Mammary epithelial cell (primary cell): ENCODE results near the gene ARL8A.

ENCODE experiments used
- EZH2 ChIP-seq: IDR thresholded peaks from 2 replicates; pipeline ENCODE4 v1.6.1; 2012; ENCODE audit warnings: low read length, inconsistent platforms, borderline replicate concordance
- TF ChIP-seq, protein P1 (sequence below), 2 donors: IDR thresholded peaks in 1 of 2; conservative IDR thresholded peaks in 1 of 2; 2 replicates each; pipeline ENCODE4 v1.5.1; 2011 to 2012; ENCODE audit warnings: inconsistent platforms in 2 of 2, low read length in 2 of 2, mild to moderate bottlenecking in 2 of 2, control low read depth in 1 of 2, low read depth in 1 of 2; ENCODE audit not compliant: insufficient read depth in 1 of 2; ENCODE audit errors: extremely low read depth in 1 of 2

DNA sequence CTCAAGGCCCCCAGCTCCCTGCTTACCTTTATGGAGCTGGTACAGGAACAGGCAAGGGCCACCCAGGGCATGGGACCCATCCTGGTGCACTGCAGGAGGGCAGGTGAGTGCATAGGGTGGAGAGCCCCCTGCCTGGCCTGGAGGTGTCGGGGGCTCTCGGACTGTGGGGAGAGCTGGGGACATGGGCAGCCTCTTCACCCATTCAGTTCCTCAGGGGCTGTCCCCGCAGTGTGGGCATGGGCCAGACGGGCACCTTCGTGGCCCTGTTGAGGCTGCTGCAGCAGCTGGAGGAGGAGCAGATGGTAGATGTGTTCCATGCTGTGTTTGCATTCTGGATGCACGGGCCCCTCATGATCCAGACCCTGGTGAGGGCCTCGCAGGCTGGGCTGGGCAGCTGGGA, 41.8 kb upstream of the ARL8A start:
- no peak for TF ChIP-seq EZH2
- TF ChIP-seq, protein P1, sequence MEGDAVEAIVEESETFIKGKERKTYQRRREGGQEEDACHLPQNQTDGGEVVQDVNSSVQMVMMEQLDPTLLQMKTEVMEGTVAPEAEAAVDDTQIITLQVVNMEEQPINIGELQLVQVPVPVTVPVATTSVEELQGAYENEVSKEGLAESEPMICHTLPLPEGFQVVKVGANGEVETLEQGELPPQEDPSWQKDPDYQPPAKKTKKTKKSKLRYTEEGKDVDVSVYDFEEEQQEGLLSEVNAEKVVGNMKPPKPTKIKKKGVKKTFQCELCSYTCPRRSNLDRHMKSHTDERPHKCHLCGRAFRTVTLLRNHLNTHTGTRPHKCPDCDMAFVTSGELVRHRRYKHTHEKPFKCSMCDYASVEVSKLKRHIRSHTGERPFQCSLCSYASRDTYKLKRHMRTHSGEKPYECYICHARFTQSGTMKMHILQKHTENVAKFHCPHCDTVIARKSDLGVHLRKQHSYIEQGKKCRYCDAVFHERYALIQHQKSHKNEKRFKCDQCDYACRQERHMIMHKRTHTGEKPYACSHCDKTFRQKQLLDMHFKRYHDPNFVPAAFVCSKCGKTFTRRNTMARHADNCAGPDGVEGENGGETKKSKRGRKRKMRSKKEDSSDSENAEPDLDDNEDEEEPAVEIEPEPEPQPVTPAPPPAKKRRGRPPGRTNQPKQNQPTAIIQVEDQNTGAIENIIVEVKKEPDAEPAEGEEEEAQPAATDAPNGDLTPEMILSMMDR (conservative IDR thresholded peaks at IDR 0.05 in 1 of 2, IDR thresholded peaks at IDR 0.05 in 1 of 2; ENCODE audit: extremely low read depth in 1 of 2, insufficient read depth in 1 of 2, low read depth in 1 of 2, low read length in 2 of 2) = no peak
